Parathyroid adenoma (tissue), 2 donors: ENCODE data around the gene INO80E.

ENCODE experiments used
- H2AFZ ChIP-seq: fragments of 300-600 bp; sonication (generic); one replicate; pipeline ENCODE4 v1.7.0; 2017; ENCODE audit warnings: antibody characterized with exemption, mild to moderate bottlenecking
- H3K27ac ChIP-seq: fragments of 300-600 bp; sonication (generic); one replicate; pipeline ENCODE4 v1.7.0; 2017
- H3K27me3 ChIP-seq: fragments of 300-600 bp; sonication (generic); one replicate; pipeline ENCODE4 v1.7.0; 2017; ENCODE audit warnings: low read length; ENCODE audit not compliant: control insufficient read depth, insufficient read depth
- H3K36me3 ChIP-seq: fragments of 300-600 bp; sonication (generic); one replicate; pipeline ENCODE4 v1.7.0; 2017; ENCODE audit warnings: low read length; ENCODE audit not compliant: control insufficient read depth, insufficient read depth
- H3K4me1 ChIP-seq: fragments of 300-600 bp; sonication (generic); one replicate; pipeline ENCODE4 v1.7.0; 2017; ENCODE audit warnings: control low read depth
- H3K4me2 ChIP-seq: fragments of 300-600 bp; sonication (generic); one replicate; pipeline ENCODE4 v1.7.0; 2017; ENCODE audit warnings: low read length
- H3K4me3 ChIP-seq: fragments of 300-600 bp; sonication (generic); one replicate; pipeline ENCODE4 v1.7.0; 2017; ENCODE audit warnings: low read depth, low read length
- H3K79me2 ChIP-seq: fragments of 300-600 bp; sonication (generic); one replicate; pipeline ENCODE4 v1.7.0; 2017; ENCODE audit warnings: control low read depth
- H3K9ac ChIP-seq: fragments of 300-600 bp; sonication (generic); one replicate; pipeline ENCODE4 v1.7.0; 2017; ENCODE audit warnings: mild to moderate bottlenecking
- H3K9me3 ChIP-seq: fragments of 300-600 bp; sonication (generic); one replicate; pipeline ENCODE4 v1.7.0; 2017; ENCODE audit warnings: low read length; ENCODE audit not compliant: control insufficient read depth
- CTCF ChIP-seq: fragments of 300-600 bp; sonication (generic); IDR thresholded peaks from one replicate; pipeline ENCODE4 v1.7.0; 2017; ENCODE audit warnings: antibody characterized with exemption, mild to moderate bottlenecking
- donor health status: primary hyperparathyroidism.

The INO80E gene

GRCh38 chr16:29972500-29972899 lies 23.5 kb upstream of the INO80E start:
- no peak for TF ChIP-seq CTCF
- Histone ChIP-seq H3K4me1 (peaks cover 13% of the 10 kb centered on the region), H3K27ac (peak overlapping the region; percentile 76), H3K4me2 (no peak overlapping the region), H3K79me2 (peaks cover 18% of the 10 kb centered on the region), H2AFZ (no peak overlapping the region), H3K9ac (no peak overlapping the region), H3K9me3 (no peaks in the 10 kb centered on the region), H3K27me3 (no peaks in the 10 kb centered on the region), H3K36me3 (no peaks in the 10 kb centered on the region), H3K4me3 (no peak overlapping the region)

- Histone ChIP-seq H3K4me1 (peaks cover 13% of the 10 kb centered on the region), H3K9ac (no peak overlapping the region), H3K4me2 (peak overlapping the region; percentile 47), H3K9me3 (no peaks in the 10 kb centered on the region), H3K27ac (peak overlapping the region; percentile 76), H3K79me2 (peaks cover 18% of the 10 kb centered on the region), H3K4me3 (peak overlapping the region; percentile 36), H3K27me3 (no peaks in the 10 kb centered on the region), H3K36me3 (no peaks in the 10 kb centered on the region), H2AFZ (peak overlapping the region; percentile 78)
- TF ChIP-seq CTCF: no peak
Measured at GRCh38 chr16:29972992-29973383, 23.1 kb upstream of the INO80E start.

- Histone ChIP-seq H3K27me3 (no peaks in the 10 kb centered on the region), H3K9ac (peak within 1 kb of the TSS; percentile 41), H3K4me3 (peak within 1 kb of the TSS; percentile 93), H2AFZ (peak within 1 kb of the TSS; percentile 78), H3K4me1 (peaks cover 13% of the 10 kb centered on the region), H3K79me2 (peaks cover 20% of the 10 kb centered on the region), H3K36me3 (no peaks in the 10 kb centered on the region), H3K4me2 (peak within 1 kb of the TSS; percentile 85), H3K9me3 (no peaks in the 10 kb centered on the region), H3K27ac (peak within 1 kb of the TSS; percentile 76)
- no peak for TF ChIP-seq CTCF
Measured at GRCh38 chr16:29973384-29974246, 22.4 kb upstream of the INO80E start, which contains the start of gene TAOK2. TSS of gene TAOK2 (plus strand) at chr16:29973868. CDS start at chr16:29977773, 3,905 bp downstream.

GRCh38 chr16:29974291-29975133 lies 21.5 kb upstream of the INO80E start:
- H3K27ac ChIP-seq: peak overlapping the region; percentile 76
- peaks cover 13% of the 10 kb centered on the region for H3K4me1 ChIP-seq
- H3K4me3 ChIP-seq: peak overlapping the region; percentile 93
- TF ChIP-seq CTCF: no peak
- no peaks in the 10 kb centered on the region for H3K9me3 ChIP-seq
- peak overlapping the region; percentile 41 for H3K9ac ChIP-seq
- H3K4me2 ChIP-seq: peak overlapping the region; percentile 85
- no peaks in the 10 kb centered on the region for H3K27me3 ChIP-seq
- H3K79me2 ChIP-seq: peaks cover 20% of the 10 kb centered on the region
- H2AFZ ChIP-seq: peak overlapping the region; percentile 78
- no peaks in the 10 kb centered on the region for H3K36me3 ChIP-seq
